Mucosa of stomach (tissue), 1 donor: Measurements from ENCODE around the gene CASD1.

Experiments
- H3K27me3 ChIP-seq: one replicate; pipeline ENCODE4 v1.7.0; 2013; ENCODE audit warnings: mild to moderate bottlenecking, low read length; ENCODE audit not compliant: control insufficient read depth, insufficient read depth
- H3K36me3 ChIP-seq: one replicate; pipeline ENCODE4 v1.7.0; 2013; ENCODE audit warnings: low read length; ENCODE audit not compliant: control insufficient read depth, insufficient read depth
- H3K4me1 ChIP-seq: one replicate; pipeline ENCODE4 v1.7.0; 2013; ENCODE audit warnings: mild to moderate bottlenecking, low read length; ENCODE audit not compliant: control insufficient read depth, insufficient read depth
- H3K4me3 ChIP-seq: one replicate; pipeline ENCODE4 v1.7.0; 2013; ENCODE audit warnings: low read length
- H3K9ac ChIP-seq: one replicate; pipeline ENCODE4 v1.7.0; 2013; ENCODE audit warnings: mild to moderate bottlenecking, low read length, moderate library complexity
- H3K9me3 ChIP-seq: one replicate; pipeline ENCODE4 v1.7.0; 2013; ENCODE audit warnings: mild to moderate bottlenecking, low read length, moderate library complexity; ENCODE audit not compliant: control insufficient read depth
- donor health status: Pancreatic carcinoma.

CASD1 gene

DNA sequence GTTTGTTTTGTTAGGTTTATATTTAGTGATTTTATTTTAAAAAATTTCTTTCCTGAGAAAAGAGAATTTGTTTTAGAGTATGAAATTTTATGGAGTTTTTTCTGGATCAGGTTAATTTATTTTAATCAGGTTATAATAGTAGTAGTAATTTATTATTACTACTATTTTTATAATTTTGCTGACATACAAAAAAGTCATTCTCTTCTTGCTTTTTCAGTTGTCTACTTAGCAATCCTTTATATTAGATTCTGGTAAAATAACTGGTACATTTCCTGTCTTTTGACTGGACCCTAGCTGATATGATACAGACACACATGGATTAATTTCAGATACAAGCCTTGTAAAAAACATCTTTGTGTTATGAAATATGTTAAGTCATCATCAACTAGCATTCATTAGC is 5.3 kb downstream of the CASD1 start:
- no peaks in the 10 kb centered on the region for H3K36me3 ChIP-seq
- no peaks in the 10 kb centered on the region for H3K4me1 ChIP-seq
- H3K27me3 ChIP-seq, result no peaks in the 10 kb centered on the region
- H3K9ac ChIP-seq, result no peak overlapping the region
- no peak overlapping the region for H3K4me3 ChIP-seq
- no peaks in the 10 kb centered on the region for H3K9me3 ChIP-seq

DNA sequence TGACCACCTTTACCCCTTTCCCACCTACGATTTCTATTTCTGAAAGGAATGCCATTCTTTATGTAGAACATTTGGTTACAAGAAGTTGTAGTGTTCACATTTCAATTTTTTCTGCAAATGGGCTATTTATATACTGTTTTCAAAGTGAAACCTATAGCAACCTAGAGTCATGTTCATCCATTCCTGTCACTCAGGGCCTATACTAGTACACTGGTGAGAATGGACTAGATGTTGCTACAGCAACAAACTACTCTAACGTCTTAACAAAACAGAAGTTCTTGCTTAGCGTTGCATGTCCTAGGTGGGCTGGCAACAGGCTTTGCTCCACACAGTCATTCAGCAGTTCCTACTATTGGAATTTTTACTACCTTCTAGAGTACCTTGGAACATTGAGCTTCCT is 16.3 kb downstream of the CASD1 start:
- Histone ChIP-seq H3K27me3 (no peaks in the 10 kb centered on the region), H3K9ac (no peak overlapping the region), H3K4me1 (no peaks in the 10 kb centered on the region)

GRCh38 chr7:94529516-94529915 is 19.9 kb downstream of the CASD1 start:
- H3K36me3 ChIP-seq, result no peaks in the 10 kb centered on the region
- no peak overlapping the region for H3K9ac ChIP-seq
- no peaks in the 10 kb centered on the region for H3K9me3 ChIP-seq
- H3K4me1 ChIP-seq, result no peaks in the 10 kb centered on the region
- H3K4me3 ChIP-seq, result no peak overlapping the region
- no peaks in the 10 kb centered on the region for H3K27me3 ChIP-seq

More for the DNA sequence above, 16.3 kb downstream of the CASD1 start:
- H3K36me3 ChIP-seq, result no peaks in the 10 kb centered on the region
- no peaks in the 10 kb centered on the region for H3K9me3 ChIP-seq
- no peak overlapping the region for H3K4me3 ChIP-seq

GRCh38 chr7:94530109-94530508 is 20.5 kb downstream of the CASD1 start:
- Histone ChIP-seq H3K9me3 (no peaks in the 10 kb centered on the region), H3K27me3 (no peaks in the 10 kb centered on the region), H3K36me3 (no peaks in the 10 kb centered on the region), H3K4me1 (no peaks in the 10 kb centered on the region), H3K4me3 (no peak overlapping the region), H3K9ac (no peak overlapping the region)

DNA sequence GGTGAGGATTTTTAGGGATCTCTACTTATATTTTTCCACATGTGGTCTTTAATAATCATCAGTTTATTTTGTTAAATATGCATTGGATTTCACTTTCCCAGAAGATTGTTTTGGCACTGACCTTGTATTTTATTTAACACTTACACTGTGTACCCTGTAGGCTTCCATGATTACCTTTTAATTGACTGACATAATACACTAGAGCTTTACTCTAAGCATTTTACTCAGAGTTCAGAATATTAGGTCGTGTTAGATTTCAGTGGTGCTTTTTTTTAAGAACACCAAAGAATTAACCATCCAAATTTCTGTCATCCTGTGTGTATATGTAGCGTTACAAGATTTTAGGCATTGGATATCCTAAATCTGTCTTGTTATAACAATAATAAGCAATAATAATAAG is 23.1 kb downstream of the CASD1 start:
- no peaks in the 10 kb centered on the region for H3K27me3 ChIP-seq
- H3K36me3 ChIP-seq, result no peaks in the 10 kb centered on the region
- no peak overlapping the region for H3K9ac ChIP-seq
- H3K4me3 ChIP-seq, result no peak overlapping the region
- H3K4me1 ChIP-seq, result no peaks in the 10 kb centered on the region
- no peaks in the 10 kb centered on the region for H3K9me3 ChIP-seq

GRCh38 chr7:94540428-94540827 is 30.8 kb downstream of the CASD1 start:
- no peaks in the 10 kb centered on the region for H3K9me3 ChIP-seq
- no peak overlapping the region for H3K4me3 ChIP-seq
- H3K36me3 ChIP-seq, result no peaks in the 10 kb centered on the region
- no peaks in the 10 kb centered on the region for H3K4me1 ChIP-seq
- no peak overlapping the region for H3K9ac ChIP-seq
- H3K27me3 ChIP-seq, result no peaks in the 10 kb centered on the region

- H3K9ac ChIP-seq, result no peak overlapping the region
- no peaks in the 10 kb centered on the region for H3K27me3 ChIP-seq
- H3K9me3 ChIP-seq, result no peaks in the 10 kb centered on the region
- no peaks in the 10 kb centered on the region for H3K4me1 ChIP-seq
- no peaks in the 10 kb centered on the region for H3K36me3 ChIP-seq
- H3K4me3 ChIP-seq, result no peak overlapping the region
Measured at GRCh38 chr7:94547126-94547525, 37.5 kb downstream of the CASD1 start.

- no peaks in the 10 kb centered on the region for H3K27me3 ChIP-seq
- no peaks in the 10 kb centered on the region for H3K36me3 ChIP-seq
- H3K4me1 ChIP-seq, result no peaks in the 10 kb centered on the region
- no peak overlapping the region for H3K9ac ChIP-seq
- no peak overlapping the region for H3K4me3 ChIP-seq
- H3K9me3 ChIP-seq, result no peaks in the 10 kb centered on the region
Measured at GRCh38 chr7:94556028-94556427, 46.4 kb downstream of the CASD1 start.

DNA sequence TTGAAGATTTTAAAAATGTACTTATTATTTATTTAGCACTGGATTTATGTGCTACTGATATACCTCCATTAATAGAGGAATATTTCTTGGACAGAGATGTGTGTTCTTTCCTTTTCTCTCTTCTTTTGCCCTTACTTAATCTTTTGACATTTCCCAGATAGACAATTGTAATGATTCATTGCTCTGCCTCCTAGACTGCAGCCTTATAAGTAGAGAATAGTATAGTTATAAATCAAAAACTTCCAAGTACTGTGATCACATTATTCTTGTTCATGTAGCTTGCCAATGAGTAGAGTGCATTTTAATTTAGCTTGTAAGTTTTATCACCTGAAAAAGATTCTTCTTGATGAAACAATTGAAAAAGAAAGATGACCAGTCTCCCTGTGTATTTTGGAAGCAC is 47.6 kb downstream of the CASD1 start:
- Histone ChIP-seq H3K36me3 (no peaks in the 10 kb centered on the region), H3K27me3 (no peaks in the 10 kb centered on the region), H3K4me3 (no peak overlapping the region), H3K4me1 (no peaks in the 10 kb centered on the region), H3K9ac (no peak overlapping the region), H3K9me3 (no peaks in the 10 kb centered on the region)

- no peaks in the 10 kb centered on the region for H3K4me1 ChIP-seq
- no peaks in the 10 kb centered on the region for H3K27me3 ChIP-seq
- H3K9me3 ChIP-seq, result no peaks in the 10 kb centered on the region
- H3K36me3 ChIP-seq, result no peaks in the 10 kb centered on the region
- H3K9ac ChIP-seq, result no peak overlapping the region
- H3K4me3 ChIP-seq, result no peak overlapping the region
Measured at GRCh38 chr7:94559972-94560371, 50.4 kb downstream of the CASD1 start.

- Histone ChIP-seq H3K9ac (no peak overlapping the region), H3K27me3 (no peaks in the 10 kb centered on the region), H3K9me3 (no peaks in the 10 kb centered on the region), H3K4me3 (no peak overlapping the region), H3K36me3 (no peaks in the 10 kb centered on the region), H3K4me1 (no peaks in the 10 kb centered on the region)
Measured at GRCh38 chr7:94561841-94562514, 52.4 kb downstream of the CASD1 start.

GRCh38 chr7:94562525-94562924 is 52.9 kb downstream of the CASD1 start:
- no peaks in the 10 kb centered on the region for H3K27me3 ChIP-seq
- H3K9ac ChIP-seq, result no peak overlapping the region
- no peaks in the 10 kb centered on the region for H3K36me3 ChIP-seq
- H3K4me1 ChIP-seq, result no peaks in the 10 kb centered on the region
- H3K4me3 ChIP-seq, result no peak overlapping the region
- H3K9me3 ChIP-seq, result no peaks in the 10 kb centered on the region
